Germinal center (tissue), 1 donor: ENCODE data around the gene TH.

Experiments
- DNase-seq: peaks from one replicate; pipeline ENCODE4 v3.0.0; 2012; ENCODE audit warnings: mixed read lengths, low spot score

The TH gene

DNA sequence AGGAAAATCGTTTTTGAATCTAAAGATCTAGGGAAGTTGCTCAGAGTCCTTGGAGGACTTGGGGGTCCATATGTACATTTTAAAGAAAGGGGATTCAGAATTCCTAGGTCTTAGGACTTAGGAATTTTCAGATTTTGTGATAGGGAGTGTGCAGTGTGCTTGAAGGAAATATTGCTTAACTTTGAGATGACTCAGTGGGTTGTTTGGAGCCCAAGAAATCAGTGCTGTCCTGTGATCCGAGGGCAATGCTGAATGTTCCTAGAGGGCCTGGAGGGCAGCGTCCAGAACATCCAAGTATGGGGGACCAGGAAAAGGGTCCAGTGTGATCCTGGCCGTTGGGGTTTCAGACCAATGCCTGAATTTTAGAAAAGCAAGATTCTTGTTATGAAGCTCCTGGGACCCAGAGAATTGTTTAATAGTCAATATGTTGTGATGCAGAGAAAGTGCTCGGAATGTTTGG lies 29.3 kb downstream of the TH start:
- no peak for DNase-seq

DNA sequence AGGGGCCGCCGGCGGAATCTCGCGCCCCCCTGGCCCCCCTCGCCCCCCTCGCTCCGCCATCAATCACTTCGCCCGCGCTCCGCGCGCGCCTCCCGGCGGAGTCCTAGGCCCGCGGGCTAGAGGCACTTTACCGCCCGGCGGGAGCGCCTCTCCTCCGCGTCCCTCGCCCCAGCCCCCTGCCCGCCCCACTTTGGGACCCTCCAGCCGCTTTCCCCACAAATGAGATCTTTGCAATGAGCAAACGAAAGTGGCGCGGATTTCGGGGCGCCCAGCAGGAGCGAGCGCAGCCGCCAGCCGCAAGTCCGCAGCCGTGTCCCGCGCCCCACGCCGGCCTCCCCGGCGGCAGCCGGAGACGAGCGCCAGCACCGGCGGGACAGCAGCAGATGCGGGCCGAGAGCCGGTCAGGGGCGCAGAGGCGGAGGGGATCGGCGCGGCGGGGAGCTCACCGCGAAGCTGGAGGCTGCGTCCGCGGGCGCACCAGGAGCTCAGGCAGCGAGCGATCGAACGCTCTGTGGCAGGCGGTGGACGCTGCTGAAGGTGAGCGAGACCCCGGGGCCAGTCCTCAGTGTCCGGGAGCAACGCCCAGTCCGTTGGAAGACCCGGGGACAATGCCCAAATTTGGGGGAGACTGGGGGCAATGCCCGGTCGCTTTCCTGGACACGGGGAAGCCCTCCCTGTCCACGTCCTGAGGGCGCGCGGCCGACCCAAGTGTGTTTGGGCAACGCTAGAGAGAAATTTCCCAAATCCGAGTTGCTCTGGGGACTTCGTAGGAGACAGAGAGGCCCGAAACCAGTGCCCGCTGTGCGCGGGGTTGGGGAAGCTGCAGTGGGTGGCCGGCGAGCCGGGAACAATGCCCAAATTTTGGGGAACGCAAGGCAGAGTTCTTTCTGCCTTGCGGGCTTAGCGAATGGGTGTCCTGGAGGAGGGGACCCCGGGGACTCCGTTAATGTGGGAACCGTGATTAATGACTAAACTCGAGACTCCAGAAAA lies 30.9 kb downstream of the TH start:
- DNase-seq = no peak

DNA sequence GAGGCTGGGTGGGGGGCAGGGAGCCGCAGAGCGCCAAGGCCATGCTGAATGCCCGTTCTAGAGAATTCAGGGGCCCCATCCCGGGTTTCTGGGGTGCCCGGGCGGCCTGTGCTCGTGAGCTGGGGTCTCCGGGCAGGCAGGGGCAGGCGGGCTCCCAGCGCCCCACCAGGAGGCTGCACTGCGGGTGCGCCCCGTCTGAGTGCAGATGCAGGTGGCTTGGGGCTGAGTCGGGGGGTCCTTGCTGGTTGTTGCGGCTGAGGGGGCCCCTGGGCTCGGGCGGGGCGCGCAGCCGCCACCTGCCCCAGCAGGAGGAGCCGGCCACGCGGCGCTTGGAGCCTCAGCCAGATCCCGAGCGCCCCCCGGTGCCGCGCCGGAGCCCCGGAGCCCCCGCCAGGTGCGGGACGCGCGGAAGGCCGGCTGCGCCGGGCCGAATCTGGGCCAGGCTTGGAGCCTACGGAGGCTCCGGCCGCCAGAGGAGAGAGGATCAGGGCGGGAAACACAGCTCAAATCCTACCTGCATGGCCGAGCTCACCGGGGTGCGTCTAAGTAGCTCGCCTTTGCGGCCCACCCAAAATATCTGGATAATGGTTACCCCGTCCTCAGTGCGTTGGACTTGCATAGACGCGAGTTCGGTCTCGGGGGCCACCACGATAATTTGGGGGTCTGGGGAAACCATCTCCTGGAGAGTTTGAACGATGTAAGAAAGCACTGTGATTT lies 31.8 kb downstream of the TH start:
- DNase-seq = no peak

DNA sequence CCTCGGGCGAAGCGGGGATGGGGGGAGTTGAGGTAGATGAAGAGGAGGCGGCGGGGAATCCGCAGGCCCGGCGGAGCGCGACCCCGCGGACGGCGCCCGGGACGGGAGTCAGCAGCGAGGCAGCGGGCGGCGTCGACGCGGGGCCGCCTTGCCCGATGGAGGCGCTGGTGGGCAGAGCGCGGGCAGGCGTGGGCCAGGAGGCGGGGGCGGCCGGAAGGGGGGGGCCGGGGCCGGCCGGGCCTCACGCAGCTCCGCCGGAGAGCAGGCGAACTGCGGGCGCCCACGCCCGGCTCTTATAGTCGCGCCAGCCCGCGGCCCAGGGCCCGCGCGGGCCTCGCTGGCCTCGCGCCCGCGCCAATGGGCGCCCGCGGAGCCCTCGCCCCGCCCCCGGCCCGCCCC lies 32.5 kb downstream of the TH start, which contains the start of gene IGF2:
Gene IGF2 (minus strand): TSS at position 267 of the 399 bp plus-strand sequence. CDS start 3,866 bp downstream, outside the sequence.
- DNase-seq = no peak

DNA sequence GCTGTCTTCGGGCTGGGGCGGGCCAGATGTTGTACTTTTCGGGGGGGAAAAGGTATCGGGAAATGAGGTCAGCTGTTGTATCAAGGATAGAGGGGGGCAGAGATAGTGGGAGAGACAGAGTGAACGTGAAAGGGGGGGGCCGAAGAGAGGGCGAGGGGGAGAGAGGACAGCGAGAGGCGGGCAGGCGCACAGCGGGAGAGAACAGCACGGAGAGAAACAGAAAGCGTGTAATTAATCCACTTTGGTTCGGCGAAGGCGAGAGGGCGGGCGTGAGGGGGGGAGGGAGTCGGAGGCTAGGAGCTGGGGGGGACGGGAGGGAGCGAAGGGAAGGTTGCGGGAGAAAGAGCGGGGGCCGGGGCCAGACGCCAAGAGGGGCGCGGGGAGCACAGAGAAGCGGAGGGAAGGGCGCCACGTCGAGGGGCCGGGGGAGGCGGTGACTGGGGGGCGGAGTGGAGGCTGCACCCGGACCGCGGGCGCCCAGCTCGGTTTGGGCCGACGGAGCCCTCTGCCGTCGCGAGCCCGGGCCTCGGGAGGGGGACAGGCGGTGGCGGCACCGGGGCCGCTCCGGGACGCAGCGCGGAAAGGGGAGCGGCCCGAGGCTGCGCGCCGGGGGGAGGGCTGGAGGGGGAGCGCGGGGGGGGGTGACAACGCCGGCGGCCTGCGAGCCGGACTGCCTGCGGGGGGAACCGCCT lies 33.0 kb downstream of the TH start:
- DNase-seq = no peak

DNA sequence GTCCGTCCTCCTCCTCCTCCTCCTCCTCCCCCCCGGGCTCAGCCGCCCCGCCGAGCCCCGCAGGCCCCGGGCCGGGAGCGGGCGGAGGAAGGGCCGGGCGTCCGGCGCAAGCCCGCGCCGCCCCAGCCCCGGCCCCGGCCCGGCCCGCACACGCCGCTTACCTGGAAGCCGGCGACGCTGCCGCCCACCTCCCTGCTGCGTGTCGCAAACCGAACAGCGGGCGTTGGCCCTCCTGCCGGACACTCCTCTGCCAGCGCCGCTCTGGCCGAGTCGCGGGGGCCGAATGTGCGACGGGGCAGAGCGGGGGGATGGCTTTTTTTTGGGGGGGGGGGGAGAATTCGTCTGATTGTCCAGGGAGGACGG lies 33.6 kb downstream of the TH start:
- DNase-seq = no peak

DNA sequence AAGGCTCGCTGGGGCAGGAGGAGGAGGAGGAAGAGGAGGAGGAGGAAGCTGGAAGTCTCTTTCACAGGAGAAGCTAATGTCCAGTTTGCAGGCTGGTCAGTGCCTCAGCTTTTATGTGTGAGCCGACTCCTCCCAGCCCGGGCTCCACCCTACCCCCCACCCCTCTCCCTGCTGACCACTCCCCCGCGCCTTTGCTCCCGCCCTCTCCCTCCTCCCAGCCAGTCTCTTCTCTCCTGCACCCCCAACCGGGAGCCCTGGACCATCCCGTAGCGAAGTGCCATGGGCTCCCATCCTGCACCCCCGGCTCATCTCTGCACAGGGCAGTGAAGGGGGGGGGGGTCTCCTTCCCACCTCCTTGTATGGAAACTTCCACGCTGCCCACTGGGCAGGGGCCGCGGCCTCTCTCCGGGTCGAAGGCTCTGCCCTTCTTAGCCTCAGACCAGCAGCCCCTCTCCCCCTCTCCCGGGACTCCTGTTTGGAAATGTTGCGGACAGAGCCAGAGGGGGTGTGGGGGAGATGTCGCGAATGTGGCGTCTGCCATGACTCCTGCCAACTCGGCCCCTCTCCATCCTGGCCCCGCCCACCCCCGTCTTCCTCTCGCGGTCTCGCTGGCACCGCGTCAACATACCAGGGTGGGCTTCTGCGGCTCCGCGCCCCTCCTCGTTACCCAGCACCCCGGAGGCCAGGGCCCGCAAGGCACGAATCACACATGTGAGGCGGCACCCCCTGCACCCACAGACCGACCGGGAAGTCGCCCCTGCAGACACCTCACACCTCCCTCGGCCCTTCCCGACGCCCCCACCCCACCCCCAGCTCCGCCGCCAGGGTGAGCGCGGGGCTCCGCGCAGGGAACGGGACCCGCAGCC lies 34.2 kb downstream of the TH start:
- no peak for DNase-seq

DNA sequence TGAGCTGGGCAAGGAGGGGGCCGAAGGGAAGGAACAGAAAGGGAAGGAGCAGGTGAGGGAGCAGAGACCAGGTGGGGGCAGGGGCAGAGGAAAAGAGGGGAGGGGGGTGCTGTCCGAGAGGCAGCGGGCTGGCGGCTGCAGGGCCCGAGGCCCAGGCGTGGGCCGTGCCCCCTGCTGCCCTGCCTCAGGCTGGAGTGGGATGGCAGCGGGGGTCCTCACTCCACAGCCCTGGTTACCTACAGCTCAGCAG lies 34.7 kb downstream of the TH start:
- DNase-seq = no peak

DNA sequence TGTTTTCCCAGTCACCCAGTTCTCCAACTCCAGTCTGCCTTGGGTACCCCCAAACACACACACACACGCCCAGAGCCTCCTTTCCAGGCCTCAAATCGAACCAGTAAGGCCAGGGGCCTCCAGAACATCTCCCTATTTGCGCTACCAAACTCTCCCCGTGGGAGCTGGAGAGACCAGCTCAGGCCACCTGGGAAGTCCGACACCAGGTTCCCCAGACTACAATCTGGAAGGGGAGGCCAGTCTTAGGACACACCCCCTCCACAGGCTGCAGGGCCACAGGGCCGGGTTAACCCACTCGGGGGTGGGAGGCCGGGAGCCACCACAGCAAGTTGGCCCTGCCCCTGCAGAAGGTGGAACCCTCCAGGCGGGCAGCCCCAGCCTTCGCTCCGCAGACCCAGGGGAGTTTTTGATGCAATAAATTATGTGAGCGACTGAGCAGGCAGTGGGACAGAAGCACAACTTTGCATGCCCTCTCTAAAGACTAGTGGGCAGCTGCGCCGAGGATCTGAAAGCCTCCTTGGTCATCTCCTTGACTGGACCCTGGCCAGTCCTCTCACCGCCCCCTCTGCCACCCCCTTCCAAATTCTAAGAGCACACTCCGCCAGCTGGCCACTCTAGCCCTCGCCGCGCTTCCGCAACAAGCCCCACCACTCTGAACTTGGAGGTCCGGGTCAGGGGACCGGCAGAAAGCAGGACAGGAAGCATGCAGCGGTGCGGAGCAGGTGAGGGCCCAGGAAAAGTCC lies 35.2 kb downstream of the TH start:
- no peak for DNase-seq

DNA sequence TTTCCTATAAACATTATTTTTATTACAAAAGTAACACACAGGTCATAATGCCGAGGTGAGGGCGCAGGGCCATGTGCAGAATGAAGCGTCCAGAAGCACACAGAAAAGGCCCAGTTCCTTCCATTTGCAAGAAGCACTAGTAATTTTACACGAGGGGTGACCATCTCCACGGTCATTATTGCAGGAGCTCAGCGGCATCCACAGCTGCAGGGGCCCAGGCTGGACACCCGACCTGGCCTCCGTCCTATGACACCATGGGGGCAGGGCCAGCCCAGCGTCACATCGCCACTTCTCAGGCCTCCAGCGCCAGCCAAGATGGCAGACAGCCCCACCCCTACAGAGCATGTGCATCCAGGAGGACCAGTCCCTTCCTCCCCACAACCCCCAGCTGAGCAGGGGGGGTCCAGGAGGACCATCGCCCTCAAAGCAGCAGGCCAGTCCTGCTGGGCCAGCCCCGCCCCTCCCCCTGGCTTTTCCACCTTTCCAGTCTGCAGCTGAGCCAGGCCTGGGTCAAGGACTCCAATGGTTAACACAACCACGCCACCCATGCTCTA lies 35.9 kb downstream of the TH start:
- DNase-seq = no peak

DNA sequence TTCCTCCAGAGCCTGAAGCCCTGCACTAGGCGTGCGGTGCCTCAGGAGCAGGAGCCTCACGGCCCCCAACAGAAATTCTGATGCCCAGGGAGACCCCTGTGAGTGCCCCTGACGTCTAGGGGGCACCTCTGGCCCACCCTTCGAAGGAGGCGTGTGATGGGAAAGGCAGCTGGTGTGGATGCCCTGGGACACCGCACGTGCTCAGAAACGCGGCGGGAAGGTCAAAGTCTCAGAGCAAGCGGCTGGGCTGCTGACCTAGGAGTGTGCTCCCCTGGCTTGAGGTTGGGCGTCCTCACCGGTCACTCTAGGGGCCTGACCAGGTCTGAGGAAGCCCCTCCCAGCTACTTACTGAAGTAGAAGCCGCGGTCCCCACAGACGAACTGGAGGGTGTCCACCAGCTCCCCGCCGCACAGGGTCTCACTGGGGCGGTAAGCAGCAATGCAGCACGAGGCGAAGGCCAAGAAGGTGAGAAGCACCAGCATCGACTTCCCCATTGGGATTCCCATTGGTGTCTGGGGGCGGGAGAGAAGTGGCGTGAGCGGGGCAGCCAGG lies 36.5 kb downstream of the TH start:
- DNase-seq = no peak

DNA sequence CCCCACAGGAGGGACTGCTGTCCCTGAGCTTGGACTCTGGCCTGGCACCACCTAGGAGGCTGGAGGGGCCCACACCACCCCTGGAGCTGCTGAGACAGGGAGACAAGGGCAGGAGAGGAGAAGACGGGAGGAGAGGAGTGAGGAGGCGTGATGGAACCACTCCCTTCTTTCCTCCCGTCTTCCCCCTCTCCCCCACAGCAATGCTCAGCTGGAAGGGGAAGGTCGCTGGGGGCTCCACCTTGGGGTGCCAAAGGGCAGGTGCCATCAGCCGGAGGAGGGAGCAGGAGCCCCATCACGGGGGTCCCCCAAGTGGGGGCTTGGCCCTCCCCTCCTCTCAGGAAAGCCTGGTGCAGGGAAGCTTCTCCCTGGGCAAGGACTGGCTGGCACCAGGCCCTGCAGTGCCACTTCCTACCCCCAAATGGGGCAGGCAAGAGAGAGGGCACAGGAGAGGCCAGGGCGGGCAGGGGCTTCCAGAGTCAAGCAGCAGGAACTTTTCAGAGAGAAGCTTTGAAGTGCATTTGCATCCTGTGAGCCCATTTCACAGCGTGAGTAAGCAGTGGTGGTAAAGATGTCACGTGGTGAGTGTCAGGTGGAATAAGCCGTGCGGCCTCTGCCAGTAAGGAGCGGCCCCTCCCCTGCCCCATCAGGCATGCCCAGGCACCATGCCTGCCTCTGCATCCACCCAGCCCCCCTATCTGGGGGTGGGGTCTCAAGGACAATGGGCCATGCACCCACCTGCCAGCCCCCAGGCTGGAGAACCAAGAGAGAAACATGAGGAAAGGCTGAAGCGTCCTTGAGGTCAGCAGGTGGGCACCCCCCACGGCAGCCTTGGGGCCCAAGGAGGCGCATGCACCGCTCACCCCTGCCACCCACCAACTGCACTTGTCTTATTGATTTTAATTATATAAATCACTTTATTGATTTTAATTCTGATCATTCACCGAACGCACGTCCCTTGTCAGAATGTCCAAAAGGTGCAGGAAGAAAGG lies 37.3 kb downstream of the TH start:
- no peak for DNase-seq

DNA sequence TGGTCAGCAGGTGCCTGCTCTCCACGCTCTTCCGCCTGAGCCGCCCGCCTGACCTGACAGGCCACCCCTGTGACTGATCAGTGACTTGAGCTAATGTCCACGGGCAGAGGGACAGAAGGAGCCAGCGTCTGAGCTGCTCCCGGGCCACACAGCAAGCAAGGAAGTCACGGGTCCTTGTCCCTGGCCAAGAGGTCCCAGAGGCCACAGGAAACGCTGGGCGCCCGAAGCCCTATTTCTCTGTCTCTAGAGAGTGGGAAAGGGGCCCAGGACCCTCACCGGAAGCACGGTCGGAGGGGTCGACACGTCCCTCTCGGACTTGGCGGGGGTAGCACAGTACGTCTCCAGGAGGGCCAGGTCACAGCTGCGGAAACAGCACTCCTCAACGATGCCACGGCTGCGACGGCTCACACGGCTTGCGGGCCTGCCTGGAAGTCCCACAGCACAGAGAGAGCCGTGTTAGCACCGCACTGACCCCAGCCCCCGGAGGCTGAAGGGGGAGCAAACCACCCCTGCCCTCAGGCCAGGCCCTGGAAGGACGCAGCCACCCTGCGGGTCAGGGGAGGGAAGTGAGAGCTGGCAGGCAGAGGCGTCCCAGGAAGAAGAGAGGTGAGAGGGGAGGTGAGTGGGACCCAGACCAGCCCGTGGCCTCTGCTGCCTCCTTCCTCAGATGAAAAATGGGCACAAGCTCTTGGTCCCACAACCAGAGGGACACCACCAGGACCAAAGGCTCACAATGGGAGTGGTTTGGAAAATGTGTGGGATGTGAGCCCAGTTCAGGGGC lies 38.2 kb downstream of the TH start:
- no peak for DNase-seq

DNA sequence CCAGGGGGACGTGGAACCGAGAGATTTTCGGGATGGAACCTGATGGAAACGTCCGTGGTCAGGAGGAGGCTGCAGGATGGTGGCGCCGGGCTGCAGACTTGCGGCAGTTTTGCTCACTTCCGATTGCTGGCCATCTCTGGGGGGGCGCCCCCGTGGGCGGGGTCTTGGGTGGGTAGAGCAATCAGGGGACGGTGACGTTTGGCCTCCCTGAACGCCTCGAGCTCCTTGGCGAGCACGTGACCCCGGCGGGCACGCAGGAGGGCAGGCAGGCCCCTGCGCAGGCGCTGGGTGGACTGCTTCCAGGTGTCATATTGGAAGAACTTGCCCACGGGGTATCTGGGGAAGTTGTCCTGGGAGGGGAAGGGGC lies 38.8 kb downstream of the TH start:
- no peak for DNase-seq

DNA sequence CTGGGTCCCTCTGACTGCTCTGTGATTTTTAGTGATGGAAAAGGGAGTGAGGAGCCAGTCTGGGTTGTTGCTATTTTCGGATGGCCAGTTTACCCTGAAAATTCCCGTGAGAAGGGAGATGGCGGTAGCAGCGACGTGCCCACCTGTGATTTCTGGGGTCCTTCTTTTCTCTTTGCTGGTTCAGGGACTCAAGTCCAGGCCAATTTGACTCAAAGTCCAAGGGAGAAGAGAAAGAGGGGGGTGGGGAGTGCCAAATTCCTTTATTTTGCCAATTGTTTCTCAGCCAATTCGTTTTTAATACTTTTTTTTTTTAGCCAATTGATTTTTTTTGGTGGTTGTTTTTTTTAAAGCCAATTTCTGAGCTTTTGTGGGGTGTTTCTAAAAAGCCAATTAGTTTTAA lies 39.4 kb downstream of the TH start:
- DNase-seq = no peak

DNA sequence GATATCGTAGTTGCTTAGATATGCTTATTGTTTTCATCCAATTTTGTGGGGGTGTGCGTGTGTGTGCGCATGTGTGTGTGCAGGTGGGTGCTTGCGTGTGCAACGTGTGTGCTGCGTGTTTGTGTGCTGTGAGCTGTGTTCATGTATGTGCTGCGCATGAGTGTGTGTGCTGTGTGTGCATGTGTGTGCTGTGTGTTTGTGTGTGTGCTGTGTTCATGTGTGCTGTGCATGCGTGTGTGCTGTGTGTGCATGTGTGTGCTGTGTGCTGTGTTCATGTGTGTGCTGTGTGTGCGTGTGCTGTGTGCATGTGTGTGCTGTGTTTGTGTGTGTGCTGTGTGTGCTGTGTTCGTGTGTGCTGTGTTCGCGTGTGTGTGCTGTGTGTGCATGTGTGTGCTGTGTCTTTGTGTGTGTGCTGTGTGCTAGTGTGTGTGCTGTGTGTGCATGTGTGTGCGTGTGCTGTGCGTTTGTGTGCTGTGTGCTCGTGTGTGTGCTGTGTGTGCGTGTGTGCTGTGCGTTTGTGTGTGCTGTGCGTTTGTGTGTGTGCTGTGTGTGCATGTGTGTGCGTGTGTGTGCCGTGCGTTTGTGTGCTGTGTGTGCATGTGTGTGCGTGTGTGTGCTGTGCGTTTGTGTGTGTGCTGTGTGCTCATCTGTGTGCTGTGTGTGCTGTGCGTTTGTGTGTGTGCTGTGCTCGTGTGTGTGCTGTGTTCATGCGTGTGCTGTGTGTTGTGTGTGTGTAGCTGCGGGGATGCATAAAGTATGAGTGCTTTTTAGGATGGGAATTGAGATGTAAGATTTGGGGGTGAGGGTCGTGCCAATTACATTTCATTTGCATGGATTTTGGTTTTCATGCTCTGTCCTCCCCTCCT lies 40.0 kb downstream of the TH start:
- no peak for DNase-seq

DNA sequence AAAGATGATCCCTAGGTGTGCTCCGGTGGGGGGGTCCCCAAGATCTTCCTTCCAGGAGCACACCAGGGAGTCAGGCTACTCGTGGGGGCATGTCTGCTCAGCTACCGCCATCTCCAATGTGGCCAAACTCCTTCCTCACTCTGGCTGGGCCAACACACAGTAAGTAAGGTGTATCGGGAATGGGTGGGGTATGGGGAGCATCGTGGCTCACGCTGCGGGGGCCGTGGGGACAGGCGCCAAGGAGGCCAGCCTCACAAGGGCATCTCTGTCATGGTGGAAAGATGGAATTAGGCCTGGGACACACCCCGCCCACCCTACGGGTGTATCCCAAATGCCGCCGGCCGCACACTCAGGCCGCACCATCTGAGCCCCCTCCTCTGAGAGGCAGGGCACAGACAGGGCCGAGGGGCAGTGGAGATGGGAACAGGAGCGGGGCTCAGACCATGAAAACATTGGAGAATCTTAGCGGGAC lies 40.7 kb downstream of the TH start:
- DNase-seq = no peak
